ENCODE measurements around the gene TALDO1. TPM values are rescaled to one million over a fixed set of nuclear protein-coding genes. Genes with fewer than 3 reads are reported as not detected.

The TALDO1 gene
- polyA plus RNA-seq, 1 donor from 2014 or later = 156 TPM

DNA sequence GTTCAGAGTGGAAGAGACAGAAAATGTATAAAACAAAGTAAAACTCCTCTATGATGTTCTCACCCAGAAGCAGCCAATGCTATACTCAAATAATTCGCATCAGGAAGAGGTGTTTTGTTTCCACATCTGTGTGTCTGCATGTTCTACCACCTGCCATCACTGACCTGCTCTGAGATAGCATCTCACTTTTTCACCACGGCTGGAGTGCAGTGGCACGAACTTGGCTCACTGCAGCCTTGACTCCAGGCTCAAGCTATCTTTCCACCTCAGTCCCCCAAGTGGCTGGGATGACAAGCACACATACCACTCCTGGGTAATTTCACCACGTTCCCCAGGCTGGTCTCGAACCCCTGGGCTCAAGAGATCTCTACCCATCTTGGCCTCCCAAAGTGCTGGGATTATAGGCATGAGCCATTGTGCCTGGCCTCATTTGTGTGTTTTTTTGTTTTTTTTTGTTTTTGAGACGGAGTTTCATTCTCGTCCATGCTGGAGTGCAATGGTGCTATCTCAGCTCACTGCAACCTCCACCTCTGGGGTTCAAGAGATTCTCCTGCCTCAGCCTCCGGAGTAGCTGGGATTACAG, 14.4 kb downstream of the TALDO1 start:
- Histone ChIP-seq H3K9me2 (ENCODE audit: insufficient read depth, low read length) (no peaks in the 10 kb centered on the region), H3K9me3 (ENCODE audit: low read length) (no peaks in the 10 kb centered on the region), H3K4me2 (ENCODE audit: low read length) (no peak overlapping the region), H4K20me1 (ENCODE audit: insufficient read depth) (no peaks in the 10 kb centered on the region), H3K4me3 (ENCODE audit: low read length) (no peak overlapping the region), H3K36me3 (ENCODE audit: insufficient read depth, low read length) (no peaks in the 10 kb centered on the region), H3K9ac (ENCODE audit: low read length) (no peak overlapping the region), H3F3A (ENCODE audit: insufficient read depth, low read length, poor library complexity, severe bottlenecking) (no peaks in the 10 kb centered on the region), H3K79me2 (replicated peaks; ENCODE audit: insufficient read depth, low read length) (no peaks in the 10 kb centered on the region), H3K27me3 (ENCODE audit: insufficient read depth, low read depth, low read length) (no peaks in the 10 kb centered on the region), H2AFZ (ENCODE audit: low read depth, low read length) (no peak overlapping the region), H3K27ac (ENCODE audit: low read length) (no peak overlapping the region)
- TF ChIP-seq, protein P1, sequence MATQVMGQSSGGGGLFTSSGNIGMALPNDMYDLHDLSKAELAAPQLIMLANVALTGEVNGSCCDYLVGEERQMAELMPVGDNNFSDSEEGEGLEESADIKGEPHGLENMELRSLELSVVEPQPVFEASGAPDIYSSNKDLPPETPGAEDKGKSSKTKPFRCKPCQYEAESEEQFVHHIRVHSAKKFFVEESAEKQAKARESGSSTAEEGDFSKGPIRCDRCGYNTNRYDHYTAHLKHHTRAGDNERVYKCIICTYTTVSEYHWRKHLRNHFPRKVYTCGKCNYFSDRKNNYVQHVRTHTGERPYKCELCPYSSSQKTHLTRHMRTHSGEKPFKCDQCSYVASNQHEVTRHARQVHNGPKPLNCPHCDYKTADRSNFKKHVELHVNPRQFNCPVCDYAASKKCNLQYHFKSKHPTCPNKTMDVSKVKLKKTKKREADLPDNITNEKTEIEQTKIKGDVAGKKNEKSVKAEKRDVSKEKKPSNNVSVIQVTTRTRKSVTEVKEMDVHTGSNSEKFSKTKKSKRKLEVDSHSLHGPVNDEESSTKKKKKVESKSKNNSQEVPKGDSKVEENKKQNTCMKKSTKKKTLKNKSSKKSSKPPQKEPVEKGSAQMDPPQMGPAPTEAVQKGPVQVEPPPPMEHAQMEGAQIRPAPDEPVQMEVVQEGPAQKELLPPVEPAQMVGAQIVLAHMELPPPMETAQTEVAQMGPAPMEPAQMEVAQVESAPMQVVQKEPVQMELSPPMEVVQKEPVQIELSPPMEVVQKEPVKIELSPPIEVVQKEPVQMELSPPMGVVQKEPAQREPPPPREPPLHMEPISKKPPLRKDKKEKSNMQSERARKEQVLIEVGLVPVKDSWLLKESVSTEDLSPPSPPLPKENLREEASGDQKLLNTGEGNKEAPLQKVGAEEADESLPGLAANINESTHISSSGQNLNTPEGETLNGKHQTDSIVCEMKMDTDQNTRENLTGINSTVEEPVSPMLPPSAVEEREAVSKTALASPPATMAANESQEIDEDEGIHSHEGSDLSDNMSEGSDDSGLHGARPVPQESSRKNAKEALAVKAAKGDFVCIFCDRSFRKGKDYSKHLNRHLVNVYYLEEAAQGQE (IDR thresholded peaks at IDR 0.05; ENCODE audit: borderline replicate concordance) = no peak
- TF ChIP-seq TAF1 (IDR thresholded peaks at IDR 0.05; ENCODE audit: low read depth) (no peak), POLR2AphosphoS5 (IDR thresholded peaks at IDR 0.05) (no peak), SMC3 (conservative IDR thresholded peaks at IDR 0.05; ENCODE audit: poor library complexity) (no peak), RAD21 (conservative IDR thresholded peaks at IDR 0.05) (no peak)
- TF ChIP-seq, protein P2, sequence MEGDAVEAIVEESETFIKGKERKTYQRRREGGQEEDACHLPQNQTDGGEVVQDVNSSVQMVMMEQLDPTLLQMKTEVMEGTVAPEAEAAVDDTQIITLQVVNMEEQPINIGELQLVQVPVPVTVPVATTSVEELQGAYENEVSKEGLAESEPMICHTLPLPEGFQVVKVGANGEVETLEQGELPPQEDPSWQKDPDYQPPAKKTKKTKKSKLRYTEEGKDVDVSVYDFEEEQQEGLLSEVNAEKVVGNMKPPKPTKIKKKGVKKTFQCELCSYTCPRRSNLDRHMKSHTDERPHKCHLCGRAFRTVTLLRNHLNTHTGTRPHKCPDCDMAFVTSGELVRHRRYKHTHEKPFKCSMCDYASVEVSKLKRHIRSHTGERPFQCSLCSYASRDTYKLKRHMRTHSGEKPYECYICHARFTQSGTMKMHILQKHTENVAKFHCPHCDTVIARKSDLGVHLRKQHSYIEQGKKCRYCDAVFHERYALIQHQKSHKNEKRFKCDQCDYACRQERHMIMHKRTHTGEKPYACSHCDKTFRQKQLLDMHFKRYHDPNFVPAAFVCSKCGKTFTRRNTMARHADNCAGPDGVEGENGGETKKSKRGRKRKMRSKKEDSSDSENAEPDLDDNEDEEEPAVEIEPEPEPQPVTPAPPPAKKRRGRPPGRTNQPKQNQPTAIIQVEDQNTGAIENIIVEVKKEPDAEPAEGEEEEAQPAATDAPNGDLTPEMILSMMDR (IDR thresholded peaks at IDR 0.05; ENCODE audit: poor library complexity, severe bottlenecking) = no peak

DNA sequence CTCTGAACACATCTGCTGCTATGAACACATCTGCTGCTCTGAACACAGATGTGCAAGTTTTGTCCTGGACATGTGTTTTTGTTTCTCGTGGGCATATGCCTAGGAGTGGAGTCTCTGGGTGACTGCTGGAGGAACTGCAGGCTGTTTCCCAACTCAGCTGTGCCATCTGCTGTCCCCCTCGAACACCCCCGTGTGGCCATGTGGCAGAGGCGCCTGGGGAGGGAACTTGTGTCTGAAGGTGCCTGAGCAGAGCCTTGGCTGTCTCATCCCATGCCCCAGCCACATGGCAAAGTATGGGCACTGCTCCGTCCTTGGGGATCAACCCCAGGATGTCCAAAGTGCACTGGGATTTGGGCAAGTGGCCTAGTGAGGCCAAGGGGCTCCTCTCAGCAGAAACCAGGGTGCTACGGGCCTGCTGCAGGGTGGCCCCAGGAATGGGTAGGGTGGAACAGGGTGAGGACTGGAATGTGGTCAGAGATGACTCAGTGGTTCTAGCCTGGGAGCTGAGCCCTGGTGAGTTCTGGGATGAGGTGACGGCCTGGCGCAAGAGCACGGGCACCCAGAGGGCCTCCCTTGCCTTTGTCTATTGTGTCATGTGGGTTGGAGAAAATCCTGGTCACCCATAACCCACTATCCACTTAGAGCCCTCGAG, 15.3 kb downstream of the TALDO1 start:
- no peak overlapping the region for H3K27ac ChIP-seq (ENCODE audit: low read length)
- H3K9ac ChIP-seq (ENCODE audit: low read length) = no peak overlapping the region
- H2AFZ ChIP-seq (ENCODE audit: low read depth, low read length) = no peak overlapping the region
- no peaks in the 10 kb centered on the region for H3K9me2 ChIP-seq (ENCODE audit: insufficient read depth, low read length)
- no peaks in the 10 kb centered on the region for H4K20me1 ChIP-seq (ENCODE audit: insufficient read depth)
- no peak overlapping the region for H3K4me3 ChIP-seq (ENCODE audit: low read length)
- H3K27me3 ChIP-seq (ENCODE audit: insufficient read depth, low read depth, low read length) = no peaks in the 10 kb centered on the region
- no peaks in the 10 kb centered on the region for H3K9me3 ChIP-seq (ENCODE audit: low read length)
- TF ChIP-seq SMC3 (conservative IDR thresholded peaks at IDR 0.05; ENCODE audit: poor library complexity) (no peak), TAF1 (IDR thresholded peaks at IDR 0.05; ENCODE audit: low read depth) (no peak)
- no peaks in the 10 kb centered on the region for H3F3A ChIP-seq (ENCODE audit: insufficient read depth, low read length, poor library complexity, severe bottlenecking)
- no peaks in the 10 kb centered on the region for H3K36me3 ChIP-seq (ENCODE audit: insufficient read depth, low read length)
- no peak overlapping the region for H3K4me2 ChIP-seq (ENCODE audit: low read length)
- no peaks in the 10 kb centered on the region for H3K79me2 ChIP-seq (replicated peaks; ENCODE audit: insufficient read depth, low read length)

DNA sequence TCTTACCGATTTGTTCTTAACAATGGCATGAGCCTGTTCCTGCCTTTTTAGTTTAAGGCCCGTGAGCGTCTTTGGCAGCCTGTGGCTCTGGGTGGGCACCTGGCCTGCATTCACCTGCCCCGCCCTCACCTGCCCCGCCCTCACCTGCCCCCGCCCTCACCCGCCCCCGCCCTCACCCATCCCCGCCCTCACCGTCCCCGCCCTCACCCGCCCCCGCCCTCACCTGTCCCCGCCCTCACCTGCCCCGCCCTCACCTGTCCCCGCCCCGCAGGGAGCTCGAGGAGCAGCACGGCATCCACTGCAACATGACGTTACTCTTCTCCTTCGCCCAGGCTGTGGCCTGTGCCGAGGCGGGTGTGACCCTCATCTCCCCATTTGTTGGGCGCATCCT, 15.8 kb downstream of the TALDO1 start:
- H3K79me2 ChIP-seq (replicated peaks; ENCODE audit: insufficient read depth, low read length) = no peaks in the 10 kb centered on the region
- H3K27me3 ChIP-seq (ENCODE audit: insufficient read depth, low read depth, low read length) = no peaks in the 10 kb centered on the region
- TF ChIP-seq EP300 (conservative IDR thresholded peaks at IDR 0.05; ENCODE audit: poor library complexity, severe bottlenecking) (no peak), SMC3 (conservative IDR thresholded peaks at IDR 0.05; ENCODE audit: poor library complexity) (no peak), TAF1 (IDR thresholded peaks at IDR 0.05; ENCODE audit: low read depth) (no peak), POLR2AphosphoS5 (IDR thresholded peaks at IDR 0.05) (no peak), EZH2 (IDR thresholded peaks at IDR 0.05; ENCODE audit: borderline replicate concordance, insufficient read depth, low read length, poor library complexity, severe bottlenecking) (no peak), RAD21 (conservative IDR thresholded peaks at IDR 0.05) (no peak), MXI1 (conservative IDR thresholded peaks at IDR 0.05; ENCODE audit: poor library complexity, severe bottlenecking) (no peak)
- TF ChIP-seq, protein P2 (IDR thresholded peaks at IDR 0.05; ENCODE audit: poor library complexity, severe bottlenecking) = no peak
- TF ChIP-seq, protein P1 (IDR thresholded peaks at IDR 0.05; ENCODE audit: borderline replicate concordance) = no peak
- H3K9me3 ChIP-seq (ENCODE audit: low read length) = no peaks in the 10 kb centered on the region
- no peaks in the 10 kb centered on the region for H3F3A ChIP-seq (ENCODE audit: insufficient read depth, low read length, poor library complexity, severe bottlenecking)
- no peaks in the 10 kb centered on the region for H3K36me3 ChIP-seq (ENCODE audit: insufficient read depth, low read length)
- no peaks in the 10 kb centered on the region for H3K9me2 ChIP-seq (ENCODE audit: insufficient read depth, low read length)
- H3K27ac ChIP-seq (ENCODE audit: low read length) = no peak overlapping the region
- no peak overlapping the region for H3K9ac ChIP-seq (ENCODE audit: low read length)
- no peak overlapping the region for H2AFZ ChIP-seq (ENCODE audit: low read depth, low read length)
- no peaks in the 10 kb centered on the region for H4K20me1 ChIP-seq (ENCODE audit: insufficient read depth)
- no peak overlapping the region for H3K4me3 ChIP-seq (ENCODE audit: low read length)
- H3K4me2 ChIP-seq (ENCODE audit: low read length) = no peak overlapping the region

Measured in neural cell (in vitro differentiated cells).